ENCODE data around the gene NCAPG2.

DNA sequence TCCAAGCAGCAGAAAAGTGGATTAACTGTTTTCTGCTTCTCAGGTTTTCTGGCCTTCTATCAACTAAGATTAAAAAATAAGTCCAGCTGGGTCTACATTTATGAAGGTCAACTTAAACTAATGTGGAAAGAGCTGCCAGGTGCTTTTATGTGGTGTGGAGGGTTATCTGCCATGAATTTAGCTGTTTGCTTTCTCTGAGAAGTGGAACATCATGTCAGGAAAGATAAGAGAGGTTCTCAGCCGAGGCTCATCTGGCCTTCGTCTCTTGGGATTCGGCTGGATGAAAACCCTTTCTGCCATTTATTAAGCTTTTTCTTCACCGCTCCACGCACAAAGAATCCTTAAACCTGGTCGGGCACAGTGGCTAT lies 122.5 kb downstream of the NCAPG2 start:
- TF ChIP-seq CTCF (IDR thresholded peaks at IDR 0.05): no peak
- no peak for TF ChIP-seq POLR2A (IDR thresholded peaks at IDR 0.05)
- TF ChIP-seq POLR2AphosphoS5 (IDR thresholded peaks at IDR 0.05): no peak

Data from gastroesophageal sphincter (tissue), 3 donors.